Endothelial cell of umbilical vein (primary cell): ENCODE data around the gene OCA2.

Experiments used
- POLR2A ChIP-seq: IDR thresholded peaks from 2 replicates; pipeline ENCODE4 v1.6.1; 2012; ENCODE audit warnings: low read depth, mild to moderate bottlenecking, control low read depth, low read length
- POLR2AphosphoS5 ChIP-seq: IDR thresholded peaks from 2 replicates; pipeline ENCODE4 v1.6.1; 2012; ENCODE audit warnings: low read depth, mild to moderate bottlenecking, control low read depth, low read length, moderate library complexity; ENCODE audit not compliant: insufficient read depth

DNA sequence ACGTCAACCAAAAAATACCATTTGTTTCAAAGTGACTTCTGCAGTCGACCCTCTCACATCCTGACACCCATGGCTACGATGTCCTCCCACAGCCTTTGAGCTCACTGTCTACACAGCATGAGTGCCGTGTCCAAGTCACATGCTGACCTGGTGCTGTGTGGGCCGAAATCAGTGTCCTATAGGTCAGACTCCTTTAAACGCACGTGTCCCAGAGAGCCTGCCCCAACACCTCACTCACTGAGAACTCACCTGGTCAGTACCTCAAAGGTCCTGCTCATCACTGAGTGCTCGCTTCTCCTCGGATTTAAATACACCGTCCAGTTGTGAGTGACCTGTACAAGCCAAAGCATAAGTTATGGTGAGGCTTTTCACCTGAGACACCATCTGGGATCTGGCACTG lies 83.3 kb downstream of the OCA2 start:
- TF ChIP-seq POLR2AphosphoS5, result no peak
- TF ChIP-seq POLR2A, result no peak
